Left forelimb (tissue), 1 donor: ENCODE results near the gene SERTAD2.
A peak's percentile ranks its signal among the peaks of the same experiment; 100 is the strongest.

Experiments
- DNase-seq: peaks from one replicate; pipeline ENCODE4 v3.0.0-alpha.2; 2018; ENCODE audit warnings: low spot score

SERTAD2 gene

GRCh38 chr2:64672708-64673107, 19.0 kb upstream of the SERTAD2 start:
- no peak for DNase-seq

GRCh38 chr2:64670047-64670446, 16.3 kb upstream of the SERTAD2 start:
- no peak for DNase-seq

- no peak for DNase-seq
Observed at GRCh38 chr2:64669288-64669687, 15.6 kb upstream of the SERTAD2 start.

GRCh38 chr2:64668542-64668941, 14.8 kb upstream of the SERTAD2 start:
- no peak for DNase-seq

- DNase-seq = no peak
Observed at GRCh38 chr2:64667535-64667934, 13.8 kb upstream of the SERTAD2 start.

- no peak for DNase-seq
Observed at GRCh38 chr2:64666810-64667438, 13.2 kb upstream of the SERTAD2 start.

GRCh38 chr2:64665709-64666108, 12.0 kb upstream of the SERTAD2 start:
- DNase-seq = no peak

- no peak for DNase-seq
Observed at GRCh38 chr2:64663402-64663801, 9.7 kb upstream of the SERTAD2 start.

- no peak for DNase-seq
Observed at GRCh38 chr2:64661741-64662169, 8.0 kb upstream of the SERTAD2 start.

- DNase-seq = no peak
Observed at GRCh38 chr2:64659252-64659651, 5.5 kb upstream of the SERTAD2 start.

GRCh38 chr2:64658269-64658668, 4.6 kb upstream of the SERTAD2 start:
- DNase-seq = no peak

GRCh38 chr2:64657411-64657810, 3.7 kb upstream of the SERTAD2 start:
- no peak for DNase-seq

- DNase-seq = no peak
Observed at GRCh38 chr2:64656379-64656778, 2.7 kb upstream of the SERTAD2 start.

- DNase-seq = no peak
Observed at GRCh38 chr2:64655873-64656272, 2.2 kb upstream of the SERTAD2 start.

- DNase-seq = no peak
Observed at GRCh38 chr2:64655018-64655664, 1.4 kb upstream of the SERTAD2 start.

- peak; percentile 90 for DNase-seq
Observed at GRCh38 chr2:64654063-64654811, 524 bp upstream of the SERTAD2 start.

- no peak for DNase-seq
Observed at GRCh38 chr2:64652231-64653108, 1.2 kb downstream of the SERTAD2 start.

GRCh38 chr2:64651590-64651989, 2.1 kb downstream of the SERTAD2 start:
- no peak for DNase-seq

- no peak for DNase-seq
Observed at GRCh38 chr2:64650722-64651338, 2.9 kb downstream of the SERTAD2 start.

- no peak for DNase-seq
Observed at GRCh38 chr2:64650296-64650695, 3.4 kb downstream of the SERTAD2 start.

GRCh38 chr2:64649626-64650025, 4.1 kb downstream of the SERTAD2 start:
- no peak for DNase-seq

GRCh38 chr2:64649013-64649484, 4.7 kb downstream of the SERTAD2 start:
- DNase-seq = no peak
